GM21390 (cell line): ENCODE results near the gene HOXC11.

ENCODE experiments used
- ATAC-seq: cut with Tn5 transposase; IDR thresholded peaks from one replicate; pipeline ENCODE4 v1.9.1; 2021; ENCODE audit not compliant: unreplicated experiment

The HOXC11 gene

DNA sequence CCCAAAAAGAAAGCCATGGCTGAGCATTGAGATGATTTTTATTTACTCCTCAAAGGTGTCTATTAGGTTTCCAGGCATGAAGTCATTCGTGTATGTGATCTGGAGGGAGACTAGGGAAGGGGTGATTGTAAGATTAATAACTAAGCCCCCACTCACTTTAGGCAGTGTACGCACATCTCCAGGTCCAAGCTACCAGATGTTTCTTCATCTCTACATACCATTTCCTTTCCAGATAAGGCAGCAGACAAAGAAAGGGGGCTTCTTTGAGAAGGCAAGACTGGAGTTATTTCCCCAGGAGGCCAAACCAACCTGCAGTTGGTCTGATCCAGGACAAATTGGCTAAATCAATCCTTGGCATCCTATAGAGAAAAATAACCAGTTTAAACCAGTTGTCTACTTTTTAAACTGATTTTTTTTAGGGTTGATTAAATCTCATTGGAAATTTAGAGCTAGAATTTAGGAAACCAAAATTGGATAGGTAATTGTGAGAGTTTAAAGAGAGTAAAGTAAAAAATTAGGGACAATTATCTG lies 30.4 kb upstream of the HOXC11 start:
- ATAC-seq, result no peak

DNA sequence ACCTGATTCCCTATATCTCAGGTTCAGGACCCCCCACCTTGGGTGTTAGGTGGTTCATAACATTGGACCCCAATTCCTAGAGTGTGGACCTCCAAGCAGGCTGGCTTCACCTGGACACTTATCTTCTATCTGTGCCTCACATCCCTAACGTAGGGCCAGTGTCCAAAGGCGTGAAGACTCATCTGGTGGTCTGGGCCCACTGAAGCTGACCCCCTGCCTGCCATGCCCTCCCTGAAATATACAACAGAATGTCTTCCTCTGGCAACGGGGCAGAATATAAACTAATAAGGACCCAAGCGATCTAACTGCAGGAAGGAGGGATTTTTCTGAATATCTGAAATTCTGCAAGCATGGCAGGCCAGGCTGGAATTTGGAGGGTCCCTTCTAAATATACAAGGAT lies 28.7 kb upstream of the HOXC11 start:
- no peak for ATAC-seq

DNA sequence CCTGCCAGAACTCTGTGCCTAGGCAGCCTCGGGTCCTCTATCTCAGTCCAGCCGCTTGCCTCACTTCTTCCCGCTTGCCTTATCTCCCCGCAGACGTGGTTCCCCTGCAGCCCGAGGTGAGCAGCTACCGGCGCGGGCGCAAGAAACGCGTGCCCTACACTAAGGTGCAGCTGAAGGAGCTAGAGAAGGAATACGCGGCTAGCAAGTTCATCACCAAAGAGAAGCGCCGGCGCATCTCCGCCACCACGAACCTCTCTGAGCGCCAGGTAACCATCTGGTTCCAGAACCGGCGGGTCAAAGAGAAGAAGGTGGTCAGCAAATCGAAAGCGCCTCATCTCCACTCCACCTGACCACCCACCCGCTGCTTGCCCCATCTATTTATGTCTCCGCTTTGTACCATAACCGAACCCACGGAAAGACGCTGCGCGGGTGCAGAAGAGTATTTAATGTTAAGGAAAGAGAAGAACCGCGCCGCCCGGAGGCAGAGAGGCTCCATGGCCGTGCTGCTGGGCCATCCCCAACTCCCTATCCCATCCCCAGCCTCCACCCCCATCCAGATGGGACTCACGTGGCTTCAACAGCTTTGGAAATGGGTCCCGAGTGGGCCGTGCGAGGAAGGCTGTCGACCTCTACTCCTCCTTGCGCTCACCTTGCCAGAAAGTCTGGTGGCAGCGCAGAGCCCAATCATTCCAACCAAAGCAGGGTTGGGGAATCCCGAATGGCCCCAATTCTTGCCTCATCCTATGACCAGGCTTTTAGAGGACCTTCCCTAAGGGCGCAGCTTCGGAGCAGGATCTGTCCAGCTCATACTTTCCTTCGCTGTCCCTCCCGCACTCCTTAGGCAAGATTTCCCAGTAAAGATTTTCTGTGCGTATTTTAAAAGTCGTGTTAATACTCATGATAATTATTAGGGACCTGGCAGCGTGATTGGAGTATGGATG lies 27.7 kb upstream of the HOXC11 start:
- ATAC-seq, result no peak

DNA sequence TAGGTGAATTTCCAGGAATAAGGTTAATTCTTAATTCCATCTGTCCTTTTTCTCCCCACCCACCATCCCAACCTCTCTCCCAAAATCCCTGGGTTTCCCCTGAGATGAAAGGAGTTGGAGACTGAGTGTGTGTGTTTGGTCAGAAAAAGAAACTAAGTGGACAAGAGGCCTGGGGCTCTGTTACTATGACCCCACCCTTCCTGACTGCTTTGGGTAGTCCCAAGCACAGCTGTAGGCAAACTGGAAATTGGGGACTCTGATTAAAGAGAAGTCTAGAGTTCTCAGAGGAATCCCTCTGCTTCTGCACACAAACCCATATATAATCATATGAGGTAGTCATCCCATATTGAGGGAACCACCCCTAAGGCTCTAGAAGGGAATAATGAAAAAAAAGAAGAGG lies 25.2 kb upstream of the HOXC11 start:
- no peak for ATAC-seq

DNA sequence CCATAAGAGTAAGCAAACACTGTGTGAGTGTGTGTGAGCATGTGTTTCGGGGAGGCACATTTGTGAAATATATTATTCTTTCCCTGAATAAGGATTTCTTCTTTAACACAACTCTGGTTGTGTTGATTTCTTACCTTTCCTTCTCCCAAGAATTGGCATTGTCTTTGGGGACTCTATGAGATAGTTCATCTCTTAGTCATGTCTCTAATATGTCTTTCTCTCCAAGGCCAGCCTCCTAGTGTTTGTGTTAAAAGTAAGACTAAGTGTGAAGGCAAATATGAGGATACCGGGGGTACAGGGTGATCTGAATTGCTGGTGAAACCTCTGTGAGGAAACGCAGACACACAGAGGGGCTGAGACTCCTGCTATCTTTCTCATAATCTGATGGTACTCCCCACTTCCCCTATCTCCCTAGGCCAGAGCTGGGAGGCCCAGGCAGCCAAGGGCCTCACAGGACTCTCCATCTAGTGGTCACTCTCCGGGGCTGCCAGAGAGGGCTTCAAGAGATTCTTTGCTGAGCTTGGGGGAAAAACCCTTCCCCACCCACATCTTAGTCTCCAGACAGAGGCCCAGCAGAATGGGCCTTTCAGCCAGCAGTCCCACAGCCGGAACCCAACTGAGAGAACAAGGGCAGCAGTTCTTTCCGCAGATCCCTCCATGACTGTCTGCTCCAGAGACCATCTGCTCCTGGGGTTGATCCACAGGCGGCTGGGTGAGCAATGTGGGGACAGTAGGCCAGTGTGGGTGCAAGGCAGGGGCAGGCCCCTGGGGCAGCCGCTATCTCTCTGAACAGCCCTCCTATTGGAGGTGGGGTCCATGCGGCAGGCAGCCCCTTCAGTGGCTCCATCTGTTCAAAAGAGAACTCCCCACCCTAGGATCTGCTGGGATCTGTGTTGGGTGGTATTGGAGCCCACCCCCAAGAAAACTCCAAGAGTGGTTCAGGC lies 24.0 kb upstream of the HOXC11 start:
- no peak for ATAC-seq

DNA sequence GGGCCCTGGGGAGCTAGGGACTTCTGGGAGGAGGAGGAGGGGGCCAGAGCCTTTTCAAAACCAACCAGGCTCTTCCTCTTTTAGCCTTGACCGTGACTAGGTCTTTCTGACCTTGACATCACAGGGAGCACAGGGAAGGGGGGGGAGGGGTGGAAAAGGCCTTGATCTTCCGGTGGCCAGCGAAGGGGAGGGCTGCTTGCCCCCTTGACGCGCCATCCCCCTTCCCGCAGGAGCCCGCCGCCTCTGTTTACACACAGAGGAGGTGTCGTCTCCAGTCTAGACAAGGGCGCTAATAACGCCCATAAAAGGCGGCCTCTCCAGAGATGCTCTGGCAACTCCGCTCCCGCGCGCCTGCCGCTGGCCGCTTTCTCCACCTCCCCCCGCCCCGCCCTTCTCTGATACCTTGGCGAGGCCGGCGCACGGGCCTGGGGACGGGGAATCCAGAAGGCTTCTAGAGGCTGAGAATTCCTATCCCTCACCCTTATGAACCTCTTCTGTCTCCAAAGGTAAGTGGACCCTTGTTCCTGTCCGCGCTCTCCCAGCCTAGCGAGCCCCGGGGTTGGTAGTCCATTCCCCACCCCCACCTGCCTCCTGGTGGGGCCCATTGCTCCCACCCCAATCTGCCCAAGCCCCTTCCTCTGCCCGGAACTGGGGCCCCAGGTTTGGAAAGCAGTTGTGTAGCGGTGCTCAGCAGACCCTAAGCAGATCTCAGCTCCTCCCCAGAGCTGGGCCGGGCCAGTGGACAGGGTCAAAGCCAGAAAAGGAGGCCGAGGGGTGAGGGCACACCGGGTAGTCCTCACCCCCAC lies 23.1 kb upstream of the HOXC11 start:
- ATAC-seq, result no peak

DNA sequence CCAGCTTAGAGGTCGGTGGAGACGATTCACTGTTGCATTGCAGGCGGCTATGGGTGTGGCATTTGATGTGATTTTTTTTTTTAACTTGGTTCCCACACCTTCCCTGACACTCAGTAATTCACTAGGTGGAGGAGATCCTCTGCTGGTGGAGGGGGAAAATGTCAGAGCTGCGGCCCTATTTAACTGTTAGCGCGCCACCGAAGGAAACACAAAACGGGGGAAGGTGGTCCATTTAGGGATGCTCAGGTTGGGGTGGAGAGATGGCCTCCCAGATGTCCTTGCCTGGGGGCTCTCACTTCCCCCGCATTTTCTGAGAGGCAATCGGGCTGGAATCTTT lies 22.5 kb upstream of the HOXC11 start:
- ATAC-seq, result no peak

DNA sequence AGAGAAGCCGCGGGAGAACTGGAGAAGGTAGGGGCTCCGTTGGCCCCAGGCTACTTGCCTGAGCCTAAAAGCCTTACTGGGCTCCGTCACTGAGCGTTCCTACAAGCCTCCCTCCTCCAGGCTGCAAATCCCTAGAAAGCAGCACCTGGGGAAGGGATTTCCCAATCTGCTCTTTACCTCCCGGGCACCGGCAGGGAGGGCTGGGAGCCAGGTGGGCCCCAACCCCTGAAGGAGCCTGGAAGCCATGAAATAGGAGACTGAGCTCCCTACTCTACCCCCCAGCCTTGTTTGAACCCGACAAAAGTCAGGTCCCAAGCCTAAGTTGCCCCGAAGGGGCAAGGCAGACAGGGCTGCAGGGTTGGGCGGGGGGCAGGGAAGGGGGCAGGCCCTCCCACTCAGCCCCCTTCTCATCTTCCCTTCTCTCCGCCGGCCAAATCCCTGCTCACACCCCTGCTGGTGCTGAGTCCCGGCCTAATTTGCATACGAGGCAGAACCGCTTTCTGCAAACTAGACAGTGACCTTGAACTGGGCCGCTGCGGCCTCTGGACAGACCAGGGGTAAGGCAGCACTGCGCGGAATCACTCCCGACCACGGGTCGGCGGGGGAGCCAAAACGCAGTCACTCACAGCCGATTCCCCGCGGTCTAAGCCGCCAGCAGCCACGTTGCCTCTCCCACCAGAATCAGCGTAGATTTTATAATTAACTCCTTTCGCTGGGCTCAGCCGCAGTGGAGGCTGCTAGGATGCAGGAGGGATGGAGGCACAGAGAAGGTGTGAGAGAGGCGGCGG lies 21.9 kb upstream of the HOXC11 start:
- ATAC-seq, result no peak

DNA sequence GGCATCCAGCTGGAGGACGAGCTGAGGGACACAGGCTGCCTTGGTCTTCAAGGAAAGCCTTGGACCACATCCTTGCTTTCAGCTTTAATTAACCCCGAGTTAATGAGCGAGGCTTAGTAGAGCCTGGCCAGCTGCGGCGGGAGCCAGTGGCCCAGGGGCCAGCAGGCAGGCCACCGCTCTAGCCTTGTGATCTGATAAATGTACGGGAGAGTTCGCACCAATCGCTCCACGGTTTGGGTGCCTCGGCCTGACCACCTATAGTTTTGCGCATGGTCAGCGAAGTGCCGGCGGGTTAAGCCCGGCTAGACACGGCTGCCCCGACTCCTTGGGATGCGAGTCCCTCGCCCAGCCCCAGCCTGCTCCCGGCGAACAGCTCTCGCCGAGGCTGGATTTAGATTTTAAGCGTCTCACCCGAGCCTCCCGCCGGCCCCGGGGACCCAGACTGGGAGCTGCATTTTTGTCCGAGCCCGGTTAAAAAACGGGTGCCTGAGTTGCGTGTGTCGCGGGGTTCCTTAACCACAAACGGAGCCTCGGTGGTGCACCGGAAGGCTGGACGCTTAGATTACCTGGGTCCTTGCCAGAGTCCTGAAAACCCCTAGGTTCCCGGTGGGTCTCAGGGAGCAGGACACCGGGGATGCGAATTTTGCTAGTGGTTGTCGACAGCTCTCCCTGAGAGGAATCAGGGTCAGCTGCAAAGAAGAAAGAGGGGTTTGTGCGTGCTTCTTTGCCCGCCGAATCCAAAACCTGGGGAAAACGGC lies 21.2 kb upstream of the HOXC11 start:
- ATAC-seq, result no peak

DNA sequence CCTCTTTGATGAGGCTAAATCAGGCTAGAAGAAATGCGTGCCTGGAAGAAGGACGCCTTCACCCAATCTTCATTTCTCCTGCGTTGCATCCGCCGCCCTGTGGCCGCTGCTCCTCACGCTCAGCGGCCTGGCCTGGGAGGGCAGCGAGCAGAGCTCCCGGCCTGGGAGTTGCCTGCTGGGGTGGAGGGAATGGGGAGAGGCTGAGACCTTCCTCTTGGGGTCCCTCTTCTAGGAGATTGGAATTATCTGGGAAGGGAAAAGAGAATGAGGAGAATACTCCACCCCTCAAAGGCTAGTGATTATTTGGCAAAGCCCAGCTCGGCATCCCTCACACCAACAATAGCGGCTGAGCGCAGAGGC lies 20.6 kb upstream of the HOXC11 start:
- no peak for ATAC-seq

DNA sequence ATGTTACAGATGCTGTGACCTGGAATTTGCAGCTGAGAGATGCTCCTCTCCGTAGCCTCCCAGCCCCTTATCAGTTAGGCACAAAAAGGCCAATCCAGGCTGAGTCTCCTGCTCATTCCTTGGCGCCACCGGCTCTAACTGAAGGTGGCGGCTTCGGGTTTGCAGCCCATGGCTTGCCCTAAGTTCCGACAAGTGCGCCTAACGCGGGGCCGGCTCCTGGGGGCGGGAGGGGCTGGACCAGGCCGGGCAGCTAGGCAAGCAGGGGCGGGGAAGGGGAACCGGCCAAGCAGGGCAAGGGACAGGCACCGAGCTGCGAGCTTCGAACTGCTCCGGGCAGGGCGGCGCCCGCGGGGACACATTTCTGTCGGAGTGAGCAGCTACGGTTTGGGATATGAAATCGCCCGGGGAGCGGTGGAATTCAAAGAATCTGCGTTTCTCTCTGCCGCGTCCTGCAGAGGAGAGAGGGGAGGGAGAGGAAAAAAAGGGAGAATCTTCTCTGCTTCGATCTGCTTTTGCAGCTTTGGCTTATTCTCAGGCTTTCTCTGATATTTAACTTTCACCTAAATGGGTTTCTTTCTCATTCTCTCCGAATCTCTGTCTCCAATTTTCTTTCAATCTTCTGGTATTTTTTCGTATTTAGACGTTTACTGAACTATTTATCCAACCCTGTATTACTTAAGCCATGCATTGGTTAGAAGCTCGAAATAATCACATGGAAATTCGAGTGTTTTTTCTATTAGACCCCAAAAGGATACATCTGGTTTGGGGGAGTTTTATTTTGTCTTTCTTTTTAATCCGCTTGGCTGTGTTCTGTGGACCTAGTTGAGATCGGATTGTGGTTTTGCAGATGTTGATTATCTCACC lies 19.8 kb upstream of the HOXC11 start:
- no peak for ATAC-seq

DNA sequence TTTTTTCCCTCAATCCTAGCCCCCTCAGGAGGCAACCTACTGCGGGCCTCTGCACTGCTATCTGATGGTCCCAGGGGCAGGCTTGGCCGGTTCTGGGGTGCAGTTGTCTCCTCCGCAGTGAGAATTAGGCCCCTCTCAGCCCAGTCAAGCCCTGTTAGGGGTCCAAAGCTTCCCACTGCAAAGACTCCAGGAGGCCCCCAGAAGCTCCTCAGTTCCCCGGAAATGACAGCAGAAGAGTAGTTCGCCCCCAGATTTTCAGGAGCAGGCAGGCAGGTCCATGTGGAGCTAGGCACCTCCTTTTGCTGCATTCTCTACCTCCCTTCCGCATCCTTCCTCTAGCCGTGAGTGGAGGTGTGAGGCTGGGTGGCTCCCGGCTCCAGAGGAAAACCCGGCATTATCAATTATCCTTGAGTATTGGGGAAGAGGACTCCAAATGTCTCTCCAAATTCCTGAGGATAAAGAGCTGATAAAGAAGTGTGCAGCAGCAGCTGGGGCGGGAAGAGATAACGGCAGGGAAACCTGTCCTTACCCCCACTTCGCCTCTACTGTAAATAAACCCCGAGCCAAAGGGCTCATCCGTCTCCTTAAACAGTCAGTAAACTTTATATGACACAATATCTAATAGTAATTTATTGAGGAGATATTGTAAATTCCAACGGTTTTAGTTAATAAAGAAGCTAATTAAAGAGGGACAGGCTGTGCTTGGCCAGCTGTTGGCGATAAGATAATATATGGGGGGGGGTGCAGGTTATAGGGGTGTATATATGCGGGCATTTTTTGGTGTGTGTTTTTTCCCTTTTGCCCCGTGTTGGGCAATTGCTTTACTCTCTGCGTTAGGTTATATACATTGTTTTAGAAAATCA lies 18.9 kb upstream of the HOXC11 start:
- no peak for ATAC-seq

DNA sequence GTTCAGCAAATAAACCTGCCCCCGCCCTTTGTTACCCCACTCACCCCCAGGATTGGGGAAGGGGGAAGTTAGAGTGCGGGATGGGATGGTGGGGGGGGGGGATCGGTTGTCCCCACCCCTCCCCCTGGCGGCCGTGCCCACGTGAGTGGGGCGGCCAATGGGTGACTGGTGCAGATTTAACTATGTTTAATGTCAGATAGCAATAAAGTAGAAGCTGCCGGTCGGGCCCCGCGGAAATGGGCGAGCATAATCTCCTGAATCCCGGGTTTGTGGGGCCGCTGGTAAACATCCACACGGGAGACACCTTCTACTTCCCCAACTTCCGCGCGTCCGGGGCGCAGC lies 18.3 kb upstream of the HOXC11 start, which contains the start of gene HOXC12:
Gene HOXC12, plus strand, starts transcription at position 210 of the 342 bp plus-strand sequence. Its CDS starts 27 bp downstream, at position 237.
- no peak for ATAC-seq

DNA sequence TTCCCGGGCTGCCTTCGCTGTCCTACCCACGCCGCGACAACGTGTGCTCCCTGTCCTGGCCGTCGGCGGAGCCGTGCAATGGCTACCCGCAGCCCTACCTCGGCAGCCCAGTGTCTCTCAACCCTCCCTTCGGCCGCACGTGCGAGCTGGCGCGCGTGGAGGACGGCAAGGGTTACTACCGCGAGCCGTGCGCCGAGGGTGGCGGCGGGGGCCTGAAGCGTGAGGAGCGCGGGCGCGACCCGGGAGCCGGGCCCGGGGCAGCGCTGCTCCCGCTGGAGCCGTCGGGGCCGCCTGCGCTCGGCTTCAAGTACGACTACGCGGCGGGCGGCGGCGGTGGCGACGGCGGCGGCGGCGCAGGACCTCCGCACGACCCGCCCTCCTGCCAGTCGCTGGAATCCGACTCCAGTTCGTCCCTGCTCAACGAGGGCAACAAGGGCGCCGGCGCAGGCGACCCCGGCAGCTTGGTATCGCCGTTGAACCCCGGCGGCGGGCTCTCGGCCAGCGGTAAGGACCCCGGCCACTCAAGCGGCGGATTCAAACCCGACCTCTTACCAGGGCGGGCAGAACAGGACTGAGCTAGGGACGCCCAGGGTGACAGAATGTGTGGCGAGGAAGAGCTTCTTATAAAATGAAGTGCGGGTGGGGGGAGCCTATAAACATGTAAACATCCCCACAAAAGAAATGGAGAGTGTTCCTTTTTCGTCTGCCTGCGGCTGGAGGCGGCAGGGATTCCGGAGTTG lies 17.7 kb upstream of the HOXC11 start:
- ATAC-seq, result no peak

DNA sequence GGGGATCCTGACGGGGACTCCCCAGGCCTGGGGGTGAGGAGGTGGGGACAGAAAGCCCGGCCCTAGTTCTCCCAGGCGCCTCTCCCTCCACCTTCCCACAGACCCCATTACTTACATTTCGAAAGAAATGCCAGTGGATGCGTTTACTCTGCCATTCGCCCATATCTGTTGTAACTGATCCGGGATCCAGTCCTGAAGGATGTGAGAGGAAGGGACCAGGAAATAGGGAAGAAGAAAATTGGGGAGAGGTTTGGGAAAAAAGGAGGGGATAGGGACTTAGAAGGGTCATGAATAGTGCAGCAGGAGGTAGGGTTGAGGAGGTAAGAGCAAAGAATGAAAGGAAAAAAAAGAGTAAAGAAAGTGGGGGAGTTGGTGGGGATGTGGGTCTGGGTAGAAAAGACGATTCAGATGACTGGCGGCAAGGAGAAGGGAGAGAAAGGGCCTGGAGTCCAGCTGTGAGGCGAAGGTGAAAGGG lies 17.1 kb upstream of the HOXC11 start:
- no peak for ATAC-seq

DNA sequence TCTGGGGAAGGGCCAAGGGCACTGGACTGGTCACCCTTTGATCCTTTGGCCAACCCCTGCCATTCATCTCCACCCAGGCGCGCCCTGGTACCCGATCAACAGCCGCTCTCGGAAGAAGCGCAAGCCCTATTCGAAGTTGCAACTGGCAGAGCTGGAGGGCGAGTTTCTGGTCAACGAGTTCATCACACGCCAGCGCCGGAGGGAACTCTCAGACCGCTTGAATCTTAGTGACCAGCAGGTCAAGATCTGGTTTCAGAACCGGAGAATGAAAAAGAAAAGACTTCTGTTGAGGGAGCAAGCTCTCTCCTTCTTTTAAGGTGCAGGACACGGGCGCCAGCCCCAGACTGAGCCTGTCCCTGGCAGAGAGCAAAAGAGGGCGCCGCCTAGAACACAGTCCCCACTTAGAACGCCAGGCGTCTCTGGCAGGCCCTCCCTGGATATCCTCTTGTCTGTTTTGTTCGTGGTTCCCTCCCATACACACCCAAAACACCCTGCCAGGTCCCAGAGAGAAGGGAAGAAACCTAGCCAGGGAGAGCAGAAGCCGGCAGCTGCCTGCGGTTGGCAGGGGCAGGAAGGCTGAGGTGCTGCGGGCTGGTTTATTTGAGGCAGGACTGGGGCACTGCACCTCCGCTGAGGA lies 16.6 kb upstream of the HOXC11 start:
- no peak for ATAC-seq
